Testis (tissue), 2 donors: ENCODE results near the gene PNCK.

Experiments used
- CTCF ChIP-seq, 3 experiments: fragments of 450-650 bp in 2 of 3; fragments of 200-600 bp in 1 of 3; sonication (generic) in 1 of 3; IDR thresholded peaks; one replicate each; pipeline ENCODE4 v1.5.1; 2016 to 2019; ENCODE audit warnings: antibody characterized with exemption in 3 of 3, mild to moderate bottlenecking in 2 of 3, moderate library complexity in 1 of 3
- POLR2A ChIP-seq: fragments of 450-650 bp; IDR thresholded peaks from one replicate; pipeline ENCODE4 v1.6.1; 2017; ENCODE audit warnings: antibody characterized with exemption, mild to moderate bottlenecking, moderate library complexity

DNA sequence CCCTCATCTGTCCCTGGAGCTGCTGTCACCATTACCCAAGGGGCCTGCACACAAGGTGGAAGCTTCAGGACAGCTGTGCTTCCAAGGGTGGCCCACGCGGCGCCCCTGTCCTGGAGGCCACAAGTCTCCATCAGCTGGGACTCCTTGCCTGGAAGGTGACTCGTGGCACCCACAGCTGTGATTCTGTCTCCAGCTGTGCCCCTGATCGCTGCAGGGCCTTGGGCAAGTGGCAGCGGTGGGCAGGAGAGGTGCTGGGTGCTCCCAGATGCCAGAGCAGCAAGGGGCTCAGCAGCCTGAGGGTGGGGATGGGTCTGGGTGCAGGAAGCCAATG lies 35.6 kb downstream of the PNCK start:
- no peak for TF ChIP-seq CTCF (IDR thresholded peaks at IDR 0.05)
- no peak for TF ChIP-seq POLR2A
